ENCODE results near the gene TRPV2.

TRPV2 gene

GRCh38 chr17:16453493-16453851 lies 38.1 kb downstream of the TRPV2 start:
- no peak for TF ChIP-seq CTCF (IDR thresholded peaks at IDR 0.05; ENCODE audit: control extremely low read depth, extremely low read depth, low read depth, missing control alignments)
- no peak for DNase-seq (ENCODE audit: extremely low spot score)
- ChIA-PET POLR2A (interaction anchor here (0.8 kb wide), 1 partner anchor 15 kb away, joined by 3 read pairs; no protein-coding TSS in a partner anchor), CTCF (interaction anchor here (0.7 to 6.3 kb wide), 26 partner anchors 8 to 237 kb away, joined by 3 to 76 read pairs (median 6); partner anchors contain the start of genes CCDC144A and TRPV2)

- DNase-seq (ENCODE audit: extremely low spot score) = no peak
- CTCF ChIA-PET = interaction anchor here (1.8 to 6.3 kb wide), 2 partner anchors 64 to 93 kb away, joined by 8 to 76 read pairs; no protein-coding TSS in a partner anchor
- POLR2A ChIA-PET = no interaction called here
- no peak for TF ChIP-seq CTCF (IDR thresholded peaks at IDR 0.05; ENCODE audit: control extremely low read depth, extremely low read depth, low read depth, missing control alignments)
These were observed 40.8 kb downstream of the TRPV2 start for GRCh38 chr17:16455997-16456741.

- ChIA-PET POLR2A (no interaction called here), CTCF (no interaction called here)
- DNase-seq (ENCODE audit: extremely low spot score) = no peak
- no peak for TF ChIP-seq CTCF (IDR thresholded peaks at IDR 0.05; ENCODE audit: control extremely low read depth, extremely low read depth, low read depth, missing control alignments)
These were observed 41.5 kb downstream of the TRPV2 start for GRCh38 chr17:16456742-16457316.

GRCh38 chr17:16459271-16459670 lies 43.9 kb downstream of the TRPV2 start:
- no peak for DNase-seq (ENCODE audit: extremely low spot score)
- ChIA-PET CTCF (interaction anchor here (1.5 kb wide), 1 partner anchor 95 kb away, joined by 5 read pairs; no protein-coding TSS in a partner anchor), POLR2A (no interaction called here)
- TF ChIP-seq CTCF (IDR thresholded peaks at IDR 0.05; ENCODE audit: control extremely low read depth, extremely low read depth, low read depth, missing control alignments) = no peak

GRCh38 chr17:16459855-16460550 lies 44.6 kb downstream of the TRPV2 start:
- DNase-seq (ENCODE audit: extremely low spot score) = no peak
- ChIA-PET CTCF (interaction anchor here (1.5 kb wide), 1 partner anchor 96 kb away, joined by 5 read pairs; no protein-coding TSS in a partner anchor), POLR2A (no interaction called here)
- TF ChIP-seq CTCF (IDR thresholded peaks at IDR 0.05; ENCODE audit: control extremely low read depth, extremely low read depth, low read depth, missing control alignments) = no peak

- no peak for TF ChIP-seq CTCF (IDR thresholded peaks at IDR 0.05; ENCODE audit: control extremely low read depth, extremely low read depth, low read depth, missing control alignments)
- POLR2A ChIA-PET = interaction anchor here (1.4 kb wide), 1 partner anchor 22 kb away, joined by 4 read pairs; no protein-coding TSS in a partner anchor
- no peak for DNase-seq (ENCODE audit: extremely low spot score)
- CTCF ChIA-PET = interaction anchor here (1.1 to 1.4 kb wide), 2 partner anchors 7 to 9 kb away, joined by 3 to 12 read pairs; no protein-coding TSS in a partner anchor
These were observed 45.6 kb downstream of the TRPV2 start for GRCh38 chr17:16460796-16461605.
